Measurements from ENCODE around the gene CAMK2B. TPM values are rescaled to one million over a fixed set of nuclear protein-coding genes. Genes with fewer than 3 reads are reported as not detected.
"Not testable (repeated sequence)": the region's sequence is repeated elsewhere in the genome, so short reads cannot be mapped to it uniquely, and the experiment has no call there.

CAMK2B gene
- total RNA-seq, 1 donor: not detected

- TF ChIP-seq CTCF (IDR thresholded peaks at IDR 0.05; ENCODE audit: insufficient read depth, low read depth, low read length): no peak
- no peak for DNase-seq (ENCODE audit: low read depth)
Observed at GRCh38 chr7:44177570-44178131, 147.7 kb downstream of the CAMK2B start.

GRCh38 chr7:44176486-44176885, 148.9 kb downstream of the CAMK2B start:
- DNase-seq (ENCODE audit: low read depth): no peak
- no peak for TF ChIP-seq CTCF (IDR thresholded peaks at IDR 0.05; ENCODE audit: insufficient read depth, low read depth, low read length)
- no peak overlapping the region for H3K4me3 ChIP-seq (ENCODE audit: low read depth, low read length)

More at GRCh38 chr7:44177570-44178131, 147.7 kb downstream of the CAMK2B start:
- H3K4me3 ChIP-seq (ENCODE audit: low read depth, low read length): no peak overlapping the region

GRCh38 chr7:44175730-44176129, 149.7 kb downstream of the CAMK2B start:
- DNase-seq (ENCODE audit: low read depth): no peak
- TF ChIP-seq CTCF (IDR thresholded peaks at IDR 0.05; ENCODE audit: insufficient read depth, low read depth, low read length): no peak
- no peak overlapping the region for H3K4me3 ChIP-seq (ENCODE audit: low read depth, low read length)

- H3K4me3 ChIP-seq (ENCODE audit: low read depth, low read length); DNase-seq (ENCODE audit: low read depth): not testable (repeated sequence)
Observed at GRCh38 chr7:44174694-44174948, 150.8 kb downstream of the CAMK2B start.

- no peak overlapping the region for H3K4me3 ChIP-seq (ENCODE audit: low read depth, low read length)
- TF ChIP-seq CTCF (IDR thresholded peaks at IDR 0.05; ENCODE audit: insufficient read depth, low read depth, low read length): no peak
- DNase-seq (ENCODE audit: low read depth): no peak
Observed at GRCh38 chr7:44173911-44174693, 151.3 kb downstream of the CAMK2B start.

- H3K4me3 ChIP-seq (ENCODE audit: low read depth, low read length): no peak overlapping the region
- TF ChIP-seq CTCF (IDR thresholded peaks at IDR 0.05; ENCODE audit: insufficient read depth, low read depth, low read length): no peak
- DNase-seq (ENCODE audit: low read depth): no peak
Observed at GRCh38 chr7:44172803-44173424, 152.5 kb downstream of the CAMK2B start.

- no peak for DNase-seq (ENCODE audit: low read depth)
- TF ChIP-seq CTCF (IDR thresholded peaks at IDR 0.05; ENCODE audit: insufficient read depth, low read depth, low read length): no peak
Observed at GRCh38 chr7:44172352-44172751, 153.0 kb downstream of the CAMK2B start.

GRCh38 chr7:44171901-44172300, 153.5 kb downstream of the CAMK2B start:
- not testable (repeated sequence) for DNase-seq (ENCODE audit: low read depth); H3K4me3 ChIP-seq (ENCODE audit: low read depth, low read length)

More at GRCh38 chr7:44172352-44172751, 153.0 kb downstream of the CAMK2B start:
- no peak overlapping the region for H3K4me3 ChIP-seq (ENCODE audit: low read depth, low read length)

Data from fibroblast of villous mesenchyme (primary cell).